HL-60/S4 (cell line): ENCODE measurements around the gene RNASEL.

Experiments
- in situ Hi-C: fragments of 300-500 bp; cut with MboI; formaldehyde crosslinking; loops from 2 replicates; pipeline ENCODE4 v1.14.3; 2022; ENCODE audit warnings: low sequenced_read_pairs

RNASEL gene

DNA sequence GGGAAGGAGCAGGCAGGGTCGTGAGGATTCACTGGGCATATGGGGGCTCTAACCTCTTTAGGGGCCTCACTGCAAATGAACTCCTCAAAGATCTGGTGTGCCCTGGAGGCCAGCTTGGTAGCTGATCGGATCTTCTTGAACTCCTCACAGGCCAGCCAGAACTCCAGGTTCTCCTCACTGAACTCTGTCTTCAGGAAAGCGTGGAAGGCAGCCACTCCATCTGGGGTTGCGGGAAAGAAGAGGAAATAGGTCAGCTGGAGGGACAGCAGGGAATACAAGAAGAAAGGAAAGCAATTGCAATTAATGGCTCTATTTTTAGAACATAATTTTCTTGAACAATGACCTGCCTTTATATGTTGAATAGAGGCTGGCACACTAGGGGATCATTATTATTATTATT, 12.9 kb upstream of the RNASEL start:
- in situ Hi-C loops: no loop called here

- in situ Hi-C loops: no loop called here
Observed at GRCh38 chr1:182601416-182601786, 12.3 kb upstream of the RNASEL start.

- in situ Hi-C loops: no loop called here
Observed at GRCh38 chr1:182600745-182601415, 11.8 kb upstream of the RNASEL start.

- in situ Hi-C loops: no loop called here
Observed at GRCh38 chr1:182600036-182600713, 11.1 kb upstream of the RNASEL start.

GRCh38 chr1:182599339-182599738, 10.3 kb upstream of the RNASEL start:
- in situ Hi-C loops: loop anchor here (5.0 to 10.0 kb wide), 3 partner anchors 155 to 515 kb away; partner anchors contain the start of gene NPL

DNA sequence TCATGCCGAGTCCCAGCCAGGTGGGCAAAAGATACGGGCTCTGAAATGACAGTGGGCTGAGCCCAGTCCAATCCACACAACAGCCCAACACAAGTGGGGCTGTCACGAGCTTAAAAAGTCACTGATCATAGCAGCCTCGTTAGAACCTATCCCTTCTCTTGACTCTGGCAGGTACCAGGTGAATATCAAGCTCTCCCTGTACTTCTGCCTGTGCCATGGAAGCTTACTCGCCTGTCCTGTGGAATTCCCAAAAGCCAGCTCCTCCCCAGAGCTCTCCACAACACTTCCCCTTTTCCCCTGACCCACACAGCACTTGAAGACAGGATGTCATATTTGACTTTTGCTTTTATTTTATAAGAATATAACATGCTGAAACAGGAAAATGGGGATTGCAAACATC, 9.2 kb upstream of the RNASEL start:
- in situ Hi-C loops: loop anchor here (5.0 to 10.0 kb wide), 3 partner anchors 153 to 513 kb away; partner anchors contain the start of gene NPL

DNA sequence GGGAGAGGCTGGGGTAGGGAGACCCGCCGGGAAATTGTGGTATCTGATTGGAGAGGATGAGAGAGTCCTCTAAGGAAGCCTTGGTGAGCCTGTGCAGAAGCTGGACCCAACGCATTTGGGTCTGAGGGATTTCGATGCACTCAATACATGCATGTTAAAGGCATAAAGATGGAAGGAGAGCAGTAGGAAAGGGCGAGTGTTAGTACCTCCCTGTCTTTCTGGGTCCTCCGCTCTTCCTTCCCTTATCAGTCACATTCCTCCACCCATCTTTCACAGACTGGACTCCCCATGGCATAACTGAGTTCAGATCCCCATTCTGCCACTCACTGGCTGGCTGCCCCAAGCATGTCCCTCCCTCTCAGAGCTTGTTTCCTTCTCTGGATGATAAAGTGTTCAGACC, 7.9 kb upstream of the RNASEL start:
- in situ Hi-C loops: loop anchor here (5.0 to 10.0 kb wide), 3 partner anchors 152 to 512 kb away; partner anchors contain the start of gene NPL

DNA sequence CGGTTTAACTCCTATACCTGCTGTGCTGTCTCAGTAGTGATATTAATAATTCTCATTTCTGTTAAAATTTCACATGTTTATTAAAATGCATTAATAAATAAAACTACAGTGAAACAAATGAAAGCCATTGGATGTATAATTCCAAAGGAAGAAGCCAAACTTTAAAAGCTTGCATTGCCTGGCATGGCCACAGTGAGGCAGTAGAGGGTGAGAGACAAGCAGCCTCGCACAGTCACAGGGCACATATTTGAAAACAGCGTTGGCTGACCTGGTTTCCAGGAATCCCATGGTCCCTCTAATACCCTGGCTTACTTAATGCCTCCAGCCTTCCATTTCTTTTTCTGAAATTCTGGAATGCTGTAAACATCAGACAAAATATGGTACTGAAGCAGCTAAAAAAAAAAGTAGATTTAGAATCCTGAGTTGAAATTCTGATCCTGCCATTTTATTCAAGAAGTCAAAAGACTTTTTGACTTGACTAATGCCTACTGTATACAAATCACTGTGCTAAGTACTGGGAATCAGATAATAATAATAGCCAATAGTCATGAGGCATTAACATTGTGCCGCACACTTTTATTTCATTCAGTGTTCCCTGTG, 6.7 kb upstream of the RNASEL start:
- in situ Hi-C loops: loop anchor here (5.0 to 10.0 kb wide), 3 partner anchors 151 to 511 kb away; partner anchors contain the start of gene NPL

DNA sequence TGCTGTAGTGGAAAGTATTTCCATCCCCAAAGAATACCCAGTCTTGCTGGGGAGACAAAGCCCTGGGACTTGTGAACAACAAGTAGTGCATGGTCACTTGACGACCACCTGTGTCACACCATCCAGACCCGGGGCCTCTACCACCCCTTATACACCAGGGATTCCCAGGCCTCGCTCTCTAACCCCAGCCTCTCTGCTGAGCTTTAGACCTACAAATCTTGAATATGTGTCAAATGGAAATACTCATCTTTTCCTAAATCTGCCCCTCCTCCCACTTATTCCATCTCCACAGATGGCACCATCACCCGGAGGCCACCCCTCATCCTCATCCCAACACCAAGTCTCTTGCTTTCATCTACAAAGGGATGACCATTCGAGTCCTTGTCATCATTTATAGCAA, 875 bp upstream of the RNASEL start:
- in situ Hi-C loops: loop anchor here (10.0 kb wide), 2 partner anchors 145 to 505 kb away; no protein-coding TSS in a partner anchor

GRCh38 chr1:182589520-182589919, 464 bp upstream of the RNASEL start:
- in situ Hi-C loops: no loop called here

GRCh38 chr1:182587666-182588499, 1.2 kb downstream of the RNASEL start:
- in situ Hi-C loops: no loop called here

GRCh38 chr1:182587093-182587492, 2.0 kb downstream of the RNASEL start:
- in situ Hi-C loops: no loop called here

DNA sequence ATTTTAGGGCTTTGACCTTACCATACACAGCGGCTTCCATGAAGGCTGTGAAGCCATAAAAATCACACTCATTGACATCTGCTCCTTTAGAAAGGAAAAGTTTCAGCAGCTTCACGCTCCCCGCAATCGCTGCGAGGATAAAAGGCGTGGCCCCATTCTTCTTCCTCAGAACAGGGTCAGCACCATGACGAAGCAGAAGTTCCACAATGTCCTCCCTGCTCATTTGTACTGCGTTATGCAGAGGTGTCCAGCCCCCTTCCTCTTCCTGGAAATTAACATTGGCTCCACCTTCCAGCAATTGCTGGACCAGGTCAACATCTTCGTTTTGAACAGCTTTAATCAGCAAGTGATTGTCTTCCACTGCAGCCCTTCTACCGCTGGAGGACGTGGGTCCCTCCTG, 2.7 kb downstream of the RNASEL start:
- in situ Hi-C loops: no loop called here

DNA sequence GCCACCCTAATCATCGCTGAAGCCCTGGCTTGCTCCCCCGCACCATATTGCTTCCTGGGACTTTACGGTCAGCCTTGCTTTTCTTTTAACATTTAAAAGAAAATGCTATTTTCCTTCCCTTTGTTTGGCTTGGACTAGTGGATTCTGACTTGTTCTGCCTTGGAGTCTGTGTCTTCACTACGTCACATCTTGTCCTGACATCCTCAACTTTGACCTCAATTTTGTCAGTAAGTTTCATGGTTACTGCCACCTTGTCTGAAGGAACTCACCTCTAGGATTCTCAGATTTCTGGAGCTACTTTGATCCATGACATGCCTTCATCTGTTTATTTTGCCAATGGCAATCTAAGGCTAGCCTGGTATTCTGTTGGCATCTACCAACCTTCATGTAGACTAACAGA, 4.3 kb downstream of the RNASEL start:
- in situ Hi-C loops: no loop called here

DNA sequence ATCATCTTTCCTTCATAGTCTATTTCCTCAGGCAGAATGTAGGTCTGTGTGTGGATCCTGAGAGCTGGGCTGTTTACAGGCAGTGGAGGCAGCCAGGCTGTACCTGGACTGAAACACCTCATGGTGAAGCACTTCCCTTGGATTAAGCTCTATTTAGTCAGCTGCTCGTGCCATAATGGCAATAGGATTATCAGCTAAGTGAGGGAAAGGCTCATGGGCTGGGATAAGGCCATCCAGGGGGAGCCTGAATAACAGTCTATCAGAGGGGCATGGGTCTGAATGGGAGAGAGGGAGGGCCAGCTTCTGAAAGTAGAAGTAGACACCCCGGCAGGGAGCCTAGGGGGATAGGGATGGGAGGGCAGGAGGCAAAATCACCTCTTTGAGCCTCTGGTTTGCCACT, 8.3 kb downstream of the RNASEL start:
- in situ Hi-C loops: no loop called here

- in situ Hi-C loops: no loop called here
Observed at GRCh38 chr1:182575540-182576149, 13.4 kb downstream of the RNASEL start.

DNA sequence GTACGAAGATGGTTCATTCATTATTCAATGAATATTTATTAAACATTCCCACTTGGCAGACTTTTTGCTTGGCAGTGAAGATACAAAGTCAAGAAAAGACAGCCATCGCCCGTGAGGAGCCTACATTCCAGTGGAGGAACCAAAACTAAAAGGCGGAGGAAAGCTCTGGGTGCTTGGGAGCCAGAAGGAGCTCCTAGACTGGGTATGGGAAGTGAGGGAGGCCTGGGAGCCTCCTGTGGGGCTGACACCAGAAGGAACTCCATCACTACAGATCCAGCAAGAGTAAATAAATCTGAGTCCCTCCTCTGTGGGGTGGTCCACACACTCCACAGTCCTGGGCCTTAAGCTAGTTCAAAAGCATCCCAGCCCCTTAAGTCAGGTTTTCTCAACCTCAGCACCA, 14.9 kb downstream of the RNASEL start:
- in situ Hi-C loops: no loop called here

- in situ Hi-C loops: no loop called here
Observed at GRCh38 chr1:182570611-182570970, 18.5 kb downstream of the RNASEL start.

- in situ Hi-C loops: no loop called here
Observed at GRCh38 chr1:182569939-182570610, 19.0 kb downstream of the RNASEL start.

DNA sequence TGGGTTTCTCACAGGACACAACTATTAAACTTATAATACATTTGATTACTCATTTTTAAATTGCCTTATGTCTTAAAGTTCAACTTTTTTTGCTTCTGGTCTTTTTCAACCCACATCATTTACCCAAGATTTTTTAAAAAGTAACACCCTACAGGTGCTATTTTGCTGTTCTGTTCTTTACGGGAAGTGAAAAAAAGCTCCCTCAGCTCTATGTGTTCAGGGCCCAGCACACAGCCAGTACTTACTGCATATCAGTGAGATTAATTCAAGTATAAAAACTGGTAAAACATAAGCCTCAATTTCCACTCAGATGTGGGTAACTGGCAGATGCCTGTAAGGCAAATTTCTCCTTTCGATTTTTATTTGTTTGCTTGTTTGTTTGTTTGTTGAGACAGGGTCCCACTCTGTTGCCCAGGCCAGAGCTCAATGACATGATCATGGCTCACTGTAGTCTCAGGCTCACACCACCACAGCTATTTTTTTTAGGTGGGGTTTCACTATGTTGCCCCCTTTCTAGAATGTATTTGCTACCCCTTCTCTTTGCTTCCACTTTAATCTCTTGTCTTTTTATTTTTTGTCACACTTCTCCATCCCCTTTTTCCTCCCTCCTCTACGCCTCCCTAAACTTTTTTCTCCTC, 20.3 kb downstream of the RNASEL start:
- in situ Hi-C loops: no loop called here
